Limb (tissue), 2 donors: ENCODE data around the gene FYTTD1.

Experiments used
- DNase-seq, 2 donors: peaks; one replicate each; pipeline ENCODE4 v3.0.0-alpha.2; 2016; ENCODE audit errors: extremely low spot score in 2 of 2

The FYTTD1 gene

DNA sequence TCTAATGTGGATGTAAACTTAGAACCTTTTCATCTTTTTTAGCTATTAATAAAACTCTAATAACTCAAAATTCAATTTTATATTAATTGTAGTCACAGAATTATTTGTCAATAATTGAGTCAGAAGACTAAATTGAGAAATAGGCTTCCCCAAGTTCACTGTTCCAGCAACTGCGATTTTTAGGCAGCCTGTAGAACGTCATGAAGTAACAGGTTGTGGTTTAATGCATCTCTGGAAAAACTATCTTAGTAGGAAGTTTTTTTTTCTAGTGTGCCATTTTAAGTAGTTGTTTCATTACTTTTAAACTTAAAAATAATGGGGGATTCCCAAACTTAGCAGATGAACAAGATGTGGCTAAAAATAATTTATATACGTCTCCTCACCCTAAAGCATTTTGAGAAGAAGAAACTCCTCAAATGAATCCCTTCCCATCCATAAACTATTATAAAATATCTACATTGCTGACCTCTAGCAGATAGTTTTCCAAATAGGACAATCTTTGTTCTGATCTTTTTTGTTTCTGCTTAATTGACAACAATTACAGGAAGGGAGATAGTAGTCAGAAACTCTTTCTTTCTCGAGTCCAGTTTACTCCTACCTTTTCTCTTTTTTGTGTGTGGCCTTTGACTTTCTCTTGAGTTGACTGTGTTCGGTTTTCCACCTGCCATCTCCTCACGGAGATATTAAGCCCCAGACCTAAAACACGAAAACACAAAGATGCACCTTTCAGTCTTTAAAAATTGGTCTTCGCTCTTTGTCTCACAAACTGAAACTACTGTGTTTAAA is 84.4 kb downstream of the FYTTD1 start:
- no peak for DNase-seq

DNA sequence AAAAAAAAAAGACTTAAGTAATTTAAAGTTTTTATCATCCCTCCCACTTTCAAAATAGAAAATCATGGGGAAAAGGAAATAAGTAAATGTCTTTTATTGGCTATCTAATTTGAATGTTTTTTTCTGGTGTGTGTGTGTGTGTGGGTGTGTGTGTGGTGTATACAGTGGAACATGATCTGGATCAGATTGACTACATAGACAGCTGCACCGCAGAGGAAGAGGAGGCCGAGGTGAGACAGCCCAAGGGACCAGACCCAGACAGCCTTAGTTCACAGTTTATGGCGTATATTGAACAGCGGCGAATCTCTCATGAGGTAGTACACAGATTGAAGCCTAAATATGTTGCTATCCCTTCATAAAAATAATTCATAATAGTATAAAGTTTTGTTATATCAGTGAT is 85.8 kb downstream of the FYTTD1 start:
- no peak for DNase-seq

DNA sequence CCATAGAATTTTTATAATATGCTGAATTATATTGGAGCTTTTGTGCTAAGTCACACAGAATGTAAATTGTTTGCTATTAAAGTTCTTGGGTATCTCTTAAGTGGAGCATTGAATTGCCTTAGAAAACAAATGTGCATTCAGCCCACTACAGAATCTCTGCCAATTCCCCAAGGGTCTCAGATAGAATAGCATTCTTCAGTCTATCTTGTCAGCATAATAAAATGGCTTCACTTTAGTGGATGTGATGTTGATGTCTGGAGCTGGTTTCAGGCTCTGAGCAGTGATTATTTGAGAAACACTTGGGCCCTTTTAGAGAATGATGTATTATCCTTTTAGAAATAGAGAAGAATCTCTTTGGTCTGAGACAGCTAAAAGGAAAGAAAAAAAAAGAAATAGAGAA is 86.6 kb downstream of the FYTTD1 start:
- no peak for DNase-seq
